Astrocyte (in vitro differentiated cells and primary cell): Measurements from ENCODE around the gene HMGN1. TPM values are rescaled to one million over a fixed set of nuclear protein-coding genes. Genes with fewer than 3 reads are reported as not detected.

Experiments used
- DNase-seq: peaks from one replicate; pipeline ENCODE4 v3.0.0-alpha.2; 2010; ENCODE audit warnings: low read depth
- FAIRE-seq: peaks from 2 replicates; lab custom pipeline; 2011; peaks lifted over from hg19 to GRCh38; lab: Jason Lieb, UNC
- H2AFZ ChIP-seq: 2 replicates; pipeline ENCODE4 v1.6.0; 2012; ENCODE audit warnings: low read depth, low read length, inconsistent platforms
- H3K27ac ChIP-seq: 2 replicates; pipeline ENCODE4 v1.5.1; 2011; ENCODE audit warnings: low read depth, low read length, inconsistent platforms
- H3K27me3 ChIP-seq: 2 replicates; pipeline ENCODE4 v1.6.0; 2011; ENCODE audit warnings: low read length, inconsistent platforms; ENCODE audit not compliant: insufficient read depth
- H3K36me3 ChIP-seq: 2 replicates; pipeline ENCODE4 v1.5.1; 2011; ENCODE audit warnings: low read length, inconsistent platforms; ENCODE audit not compliant: insufficient read depth
- H3K4me1 ChIP-seq: 2 replicates; pipeline ENCODE4 v1.5.1; 2011; ENCODE audit warnings: low read length, inconsistent platforms; ENCODE audit not compliant: insufficient read depth
- H3K4me2 ChIP-seq: 2 replicates; pipeline ENCODE4 v1.6.0; 2012; ENCODE audit warnings: low read length, inconsistent platforms
- H3K4me3 ChIP-seq: 2 replicates; pipeline ENCODE4 v1.5.1; 2011; ENCODE audit warnings: low read depth, mild to moderate bottlenecking, low read length, inconsistent platforms; ENCODE audit not compliant: insufficient read depth
- H3K79me2 ChIP-seq: 2 replicates; pipeline ENCODE4 v1.6.0; 2012; ENCODE audit warnings: mild to moderate bottlenecking, low read length, inconsistent platforms; ENCODE audit not compliant: insufficient read depth
- H3K9ac ChIP-seq: 2 replicates; pipeline ENCODE4 v1.6.0; 2012; ENCODE audit warnings: mild to moderate bottlenecking, low read length, inconsistent platforms
- H3K9me3 ChIP-seq: 2 replicates; pipeline ENCODE4 v1.5.1; 2012; ENCODE audit warnings: low read depth, mild to moderate bottlenecking, low read length, inconsistent platforms; ENCODE audit not compliant: insufficient read depth
- H4K20me1 ChIP-seq: 2 replicates; pipeline ENCODE4 v1.6.0; 2012; ENCODE audit warnings: low read length, inconsistent platforms; ENCODE audit not compliant: insufficient read depth
- H3K27ac Mint-ChIP-seq: one replicate; pipeline ENCODE4 v1.8.0; 2021; ENCODE audit warnings: mild to moderate bottlenecking, mixed read lengths; ENCODE audit not compliant: unreplicated experiment
- H3K27me3 Mint-ChIP-seq: one replicate; pipeline ENCODE4 v1.8.0; 2021; ENCODE audit warnings: low read depth, mixed read lengths; ENCODE audit not compliant: unreplicated experiment
- H3K36me3 Mint-ChIP-seq: one replicate; pipeline ENCODE4 v1.8.0; 2021; ENCODE audit warnings: low read depth, mixed read lengths; ENCODE audit not compliant: unreplicated experiment
- H3K4me1 Mint-ChIP-seq: one replicate; pipeline ENCODE4 v1.8.0; 2021; ENCODE audit warnings: low read depth, mixed read lengths; ENCODE audit not compliant: unreplicated experiment
- H3K4me3 Mint-ChIP-seq: one replicate; pipeline ENCODE4 v1.8.0; 2021; ENCODE audit warnings: mild to moderate bottlenecking, moderate library complexity, mixed read lengths; ENCODE audit not compliant: unreplicated experiment
- H3K9me3 Mint-ChIP-seq: one replicate; pipeline ENCODE4 v1.8.0; 2021; ENCODE audit warnings: mild to moderate bottlenecking, mixed read lengths; ENCODE audit not compliant: unreplicated experiment
- CTCF ChIP-seq: IDR thresholded peaks from 2 replicates; pipeline ENCODE4 v1.5.1; 2011; ENCODE audit warnings: low read depth, mild to moderate bottlenecking, inconsistent platforms, low read length, moderate library complexity; ENCODE audit not compliant: insufficient read depth
- EZH2 ChIP-seq: IDR thresholded peaks from 2 replicates; pipeline ENCODE4 v1.6.1; 2012; ENCODE audit warnings: mild to moderate bottlenecking, low read length, inconsistent platforms; ENCODE audit not compliant: insufficient read depth
- total RNA-seq: library from RNA; stranded (reverse); gene quantifications from 2 replicates; pipeline ENCODE4 v1.2.1, GENCODE V29; 2021

The HMGN1 gene
- total RNA-seq, 1 donor from 2014 or later, result 272 TPM

- H3K79me2 ChIP-seq, result peaks cover 62% of the 10 kb centered on the region
- FAIRE-seq, result no peak
Observed at GRCh38 chr21:39307466-39307865, 41.4 kb downstream of the HMGN1 start.

GRCh38 chr21:39300587-39300986 is 48.3 kb downstream of the HMGN1 start:
- H3K27ac Mint-ChIP-seq, result no peak overlapping the region
- Histone ChIP-seq H3K79me2 (peaks cover 47% of the 10 kb centered on the region), H3K4me2 (no peak overlapping the region), H3K9me3 (no peaks in the 10 kb centered on the region), H3K9ac (no peak overlapping the region), H3K27ac (no peak overlapping the region), H3K4me3 (no peak overlapping the region), H3K27me3 (no peaks in the 10 kb centered on the region), H4K20me1 (peaks cover 39% of the 10 kb centered on the region), H2AFZ (no peak overlapping the region), H3K36me3 (peaks cover 11% of the 10 kb centered on the region), H3K4me1 (no peaks in the 10 kb centered on the region)
- DNase-seq (no peak), FAIRE-seq (no peak)
- peaks cover 2% of the 10 kb centered on the region for H3K9me3 Mint-ChIP-seq
- H3K4me1 Mint-ChIP-seq, result peaks cover 3% of the 10 kb centered on the region
- H3K27me3 Mint-ChIP-seq, result no peaks in the 10 kb centered on the region
- H3K4me3 Mint-ChIP-seq, result no peak overlapping the region
- peaks cover 16% of the 10 kb centered on the region for H3K36me3 Mint-ChIP-seq
- TF ChIP-seq EZH2, result no peak
- no peak for TF ChIP-seq CTCF

More at GRCh38 chr21:39307466-39307865, 41.4 kb downstream of the HMGN1 start:
- Histone ChIP-seq H3K9me3 (no peaks in the 10 kb centered on the region), H3K27ac (no peak overlapping the region), H3K9ac (no peak overlapping the region), H3K27me3 (no peaks in the 10 kb centered on the region), H3K4me1 (peaks cover 7% of the 10 kb centered on the region), H3K4me3 (no peak overlapping the region), H3K36me3 (peaks cover 5% of the 10 kb centered on the region), H4K20me1 (peaks cover 42% of the 10 kb centered on the region), H3K4me2 (no peak overlapping the region), H2AFZ (no peak overlapping the region)
- no peak for DNase-seq
- Mint-ChIP-seq H3K27me3 (no peaks in the 10 kb centered on the region), H3K4me1 (peaks cover 9% of the 10 kb centered on the region), H3K4me3 (no peak overlapping the region), H3K36me3 (peaks cover 2% of the 10 kb centered on the region), H3K9me3 (no peaks in the 10 kb centered on the region), H3K27ac (no peak overlapping the region)
- no peak for TF ChIP-seq CTCF
- TF ChIP-seq EZH2, result no peak

- Histone ChIP-seq H3K9me3 (no peaks in the 10 kb centered on the region), H3K36me3 (peaks cover 30% of the 10 kb centered on the region), H4K20me1 (peaks cover 38% of the 10 kb centered on the region), H3K27ac (no peak overlapping the region), H3K27me3 (no peaks in the 10 kb centered on the region), H3K79me2 (peaks cover 39% of the 10 kb centered on the region), H3K4me1 (no peaks in the 10 kb centered on the region), H3K9ac (no peak overlapping the region), H2AFZ (no peak overlapping the region), H3K4me2 (no peak overlapping the region), H3K4me3 (no peak overlapping the region)
- TF ChIP-seq CTCF (no peak), EZH2 (no peak)
- H3K36me3 Mint-ChIP-seq, result peaks cover 33% of the 10 kb centered on the region
- H3K27ac Mint-ChIP-seq, result no peak overlapping the region
- DNase-seq (no peak), FAIRE-seq (no peak)
- no peak overlapping the region for H3K4me3 Mint-ChIP-seq
- peaks cover 2% of the 10 kb centered on the region for H3K9me3 Mint-ChIP-seq
- H3K4me1 Mint-ChIP-seq, result peaks cover 3% of the 10 kb centered on the region
- H3K27me3 Mint-ChIP-seq, result no peaks in the 10 kb centered on the region
Observed at GRCh38 chr21:39296891-39297290, 52.0 kb downstream of the HMGN1 start.
